Activated naive CD8-positive, alpha-beta T cell treated with anti-CD3 and anti-CD28 coated beads, Interleukin-2, amount 10 ng/mL, durations not matched to agents 7 days and 5 days (primary cell): ENCODE data around the gene CGN. TPM values are rescaled to one million over a fixed set of nuclear protein-coding genes. Genes with fewer than 3 reads are reported as not detected.

Experiments used
- ATAC-seq: fragments of 150-1000 bp; cut with Tn5 transposase; one replicate; pipeline ENCODE4 v1.10.0; 2021; ENCODE audit warnings: low read depth, moderate library complexity
- POLR2A ChIA-PET: fragments of 350-600 bp; sonication (Branson Sonifier 250); formaldehyde crosslinking; loops from one replicate; lab custom pipeline; 2021; ENCODE audit warnings: antibody characterized with exemption; lab: Charles Lee
- DNase-seq: peaks from one replicate; pipeline ENCODE4 v3.0.0; 2021
- H3K27ac Mint-ChIP-seq: one replicate; pipeline ENCODE4 v1.8.0; 2022; ENCODE audit warnings: mild to moderate bottlenecking, mixed read lengths
- H3K27me3 Mint-ChIP-seq: one replicate; pipeline ENCODE4 v1.8.0; 2022; ENCODE audit warnings: mild to moderate bottlenecking, moderate library complexity, mixed read lengths
- H3K36me3 Mint-ChIP-seq: one replicate; pipeline ENCODE4 v1.8.0; 2021; ENCODE audit warnings: mild to moderate bottlenecking, mixed read lengths
- H3K4me1 Mint-ChIP-seq: one replicate; pipeline ENCODE4 v1.8.0; 2021; ENCODE audit warnings: mixed read lengths
- H3K4me3 Mint-ChIP-seq: one replicate; pipeline ENCODE4 v1.8.0; 2022; ENCODE audit warnings: mild to moderate bottlenecking, moderate library complexity, mixed read lengths
- H3K9me3 Mint-ChIP-seq: one replicate; pipeline ENCODE4 v1.8.0; 2021; ENCODE audit warnings: mixed read lengths
- total RNA-seq, 2 experiments: library from RNA; stranded (reverse); gene quantifications; one replicate each; pipeline ENCODE4 v1.2.3, GENCODE V29; 2021

Gene CGN
- total RNA-seq, 2 experiments from 2014 or later: 0.33 to 0.40 TPM

GRCh38 chr1:151536499-151536898 is 25.3 kb downstream of the CGN start:
- H3K4me1 Mint-ChIP-seq: peaks cover 9% of the 10 kb centered on the region
- no peak overlapping the region for H3K4me3 Mint-ChIP-seq
- no peak for DNase-seq
- ATAC-seq: no peak
- no peaks in the 10 kb centered on the region for H3K9me3 Mint-ChIP-seq
- H3K27me3 Mint-ChIP-seq: peaks cover 11% of the 10 kb centered on the region
- H3K27ac Mint-ChIP-seq: no peak overlapping the region
- H3K36me3 Mint-ChIP-seq: no peaks in the 10 kb centered on the region
- POLR2A ChIA-PET: no interaction called here

- peaks cover 17% of the 10 kb centered on the region for H3K27me3 Mint-ChIP-seq
- POLR2A ChIA-PET: no interaction called here
- H3K4me1 Mint-ChIP-seq: peaks cover 10% of the 10 kb centered on the region
- no peaks in the 10 kb centered on the region for H3K9me3 Mint-ChIP-seq
- H3K27ac Mint-ChIP-seq: no peak overlapping the region
- no peak for ATAC-seq
- H3K36me3 Mint-ChIP-seq: no peaks in the 10 kb centered on the region
- no peak for DNase-seq
- no peak overlapping the region for H3K4me3 Mint-ChIP-seq
Measured at GRCh38 chr1:151537112-151537511, 25.9 kb downstream of the CGN start.

GRCh38 chr1:151539321-151540020 is 28.3 kb downstream of the CGN start:
- DNase-seq (peak; percentile 37), ATAC-seq (peak; percentile 23)
- peaks cover 10% of the 10 kb centered on the region for H3K4me1 Mint-ChIP-seq
- H3K27ac Mint-ChIP-seq: no peak overlapping the region
- POLR2A ChIA-PET: no interaction called here
- H3K4me3 Mint-ChIP-seq: peak overlapping the region; percentile 90
- H3K36me3 Mint-ChIP-seq: no peaks in the 10 kb centered on the region
- H3K27me3 Mint-ChIP-seq: peaks cover 26% of the 10 kb centered on the region
- no peaks in the 10 kb centered on the region for H3K9me3 Mint-ChIP-seq

- Mint-ChIP-seq H3K4me3 (peak within 1 kb of the TSS; percentile 90), H3K4me1 (peaks cover 8% of the 10 kb centered on the region), H3K27ac (peak within 1 kb of the TSS; percentile 45), H3K36me3 (no peaks in the 10 kb centered on the region), H3K27me3 (peaks cover 26% of the 10 kb centered on the region), H3K9me3 (no peaks in the 10 kb centered on the region)
- POLR2A ChIA-PET: no interaction called here
- DNase-seq (peak; percentile 96), ATAC-seq (peak; percentile 94)
Measured at GRCh38 chr1:151540021-151540981, 29.1 kb downstream of the CGN start, which contains the start of gene TUFT1. TSS of gene TUFT1 (plus strand) at chr1:151540309. CDS start at chr1:151540367, 58 bp downstream.

GRCh38 chr1:151540982-151541377 is 29.8 kb downstream of the CGN start:
- Mint-ChIP-seq H3K4me1 (peaks cover 8% of the 10 kb centered on the region), H3K36me3 (no peaks in the 10 kb centered on the region), H3K27me3 (peaks cover 27% of the 10 kb centered on the region), H3K27ac (no peak overlapping the region), H3K9me3 (no peaks in the 10 kb centered on the region), H3K4me3 (peak overlapping the region; percentile 90)
- POLR2A ChIA-PET: no interaction called here
- no peak for ATAC-seq
- DNase-seq: no peak

- peaks cover 8% of the 10 kb centered on the region for H3K4me1 Mint-ChIP-seq
- H3K27me3 Mint-ChIP-seq: peaks cover 28% of the 10 kb centered on the region
- POLR2A ChIA-PET: no interaction called here
- no peak for DNase-seq
- no peak for ATAC-seq
- H3K27ac Mint-ChIP-seq: no peak overlapping the region
- H3K9me3 Mint-ChIP-seq: no peaks in the 10 kb centered on the region
- H3K4me3 Mint-ChIP-seq: peak overlapping the region; percentile 90
- no peaks in the 10 kb centered on the region for H3K36me3 Mint-ChIP-seq
Measured at GRCh38 chr1:151541752-151542151, 30.6 kb downstream of the CGN start.

- Mint-ChIP-seq H3K4me1 (peaks cover 14% of the 10 kb centered on the region), H3K27ac (no peak overlapping the region), H3K27me3 (peaks cover 28% of the 10 kb centered on the region), H3K4me3 (no peak overlapping the region), H3K36me3 (no peaks in the 10 kb centered on the region), H3K9me3 (no peaks in the 10 kb centered on the region)
- no peak for DNase-seq
- POLR2A ChIA-PET: no interaction called here
- ATAC-seq: no peak
Measured at GRCh38 chr1:151542710-151543129, 31.5 kb downstream of the CGN start.

GRCh38 chr1:151545542-151545941 is 34.4 kb downstream of the CGN start:
- no peaks in the 10 kb centered on the region for H3K9me3 Mint-ChIP-seq
- no peak for ATAC-seq
- H3K36me3 Mint-ChIP-seq: no peaks in the 10 kb centered on the region
- POLR2A ChIA-PET: no interaction called here
- H3K4me1 Mint-ChIP-seq: peaks cover 15% of the 10 kb centered on the region
- no peak overlapping the region for H3K27ac Mint-ChIP-seq
- H3K4me3 Mint-ChIP-seq: no peak overlapping the region
- no peak for DNase-seq
- H3K27me3 Mint-ChIP-seq: peaks cover 27% of the 10 kb centered on the region

GRCh38 chr1:151546011-151546925 is 35.1 kb downstream of the CGN start:
- POLR2A ChIA-PET: interaction anchor here (0.7 kb wide), 1 partner anchor 214 kb away, joined by 4 read pairs; no protein-coding TSS in a partner anchor
- Mint-ChIP-seq H3K9me3 (no peaks in the 10 kb centered on the region), H3K36me3 (no peaks in the 10 kb centered on the region), H3K4me1 (peaks cover 10% of the 10 kb centered on the region), H3K27ac (no peak overlapping the region), H3K27me3 (peaks cover 19% of the 10 kb centered on the region), H3K4me3 (no peak overlapping the region)
- no peak for ATAC-seq
- no peak for DNase-seq

GRCh38 chr1:151547119-151547899 is 36.1 kb downstream of the CGN start:
- H3K4me3 Mint-ChIP-seq: no peak overlapping the region
- H3K9me3 Mint-ChIP-seq: no peaks in the 10 kb centered on the region
- H3K27ac Mint-ChIP-seq: peak overlapping the region; percentile 31
- no peaks in the 10 kb centered on the region for H3K36me3 Mint-ChIP-seq
- peaks cover 9% of the 10 kb centered on the region for H3K27me3 Mint-ChIP-seq
- DNase-seq: no peak
- no peak for ATAC-seq
- POLR2A ChIA-PET: interaction anchor here (0.7 kb wide), 1 partner anchor 213 kb away, joined by 4 read pairs; no protein-coding TSS in a partner anchor
- H3K4me1 Mint-ChIP-seq: peaks cover 7% of the 10 kb centered on the region

GRCh38 chr1:151547900-151548230 is 36.7 kb downstream of the CGN start:
- POLR2A ChIA-PET: no interaction called here
- no peak overlapping the region for H3K4me3 Mint-ChIP-seq
- H3K36me3 Mint-ChIP-seq: no peaks in the 10 kb centered on the region
- H3K4me1 Mint-ChIP-seq: peaks cover 7% of the 10 kb centered on the region
- no peaks in the 10 kb centered on the region for H3K9me3 Mint-ChIP-seq
- no peak for DNase-seq
- peaks cover 4% of the 10 kb centered on the region for H3K27me3 Mint-ChIP-seq
- H3K27ac Mint-ChIP-seq: no peak overlapping the region
- no peak for ATAC-seq

- ATAC-seq (no peak), DNase-seq (no peak)
- H3K27ac Mint-ChIP-seq: no peak overlapping the region
- no peaks in the 10 kb centered on the region for H3K9me3 Mint-ChIP-seq
- peaks cover 2% of the 10 kb centered on the region for H3K27me3 Mint-ChIP-seq
- H3K4me3 Mint-ChIP-seq: no peak overlapping the region
- POLR2A ChIA-PET: no interaction called here
- no peaks in the 10 kb centered on the region for H3K36me3 Mint-ChIP-seq
- peaks cover 7% of the 10 kb centered on the region for H3K4me1 Mint-ChIP-seq
Measured at GRCh38 chr1:151549199-151549598, 38.0 kb downstream of the CGN start.
